ENCODE data around the gene VAV1. TPM values are rescaled to one million over a fixed set of nuclear protein-coding genes. Genes with fewer than 3 reads are reported as not detected.
A peak's percentile ranks its signal among the peaks of the same experiment; 100 is the strongest.

Gene VAV1
- total RNA-seq, 1 donor from 2014 or later = not detected

DNA sequence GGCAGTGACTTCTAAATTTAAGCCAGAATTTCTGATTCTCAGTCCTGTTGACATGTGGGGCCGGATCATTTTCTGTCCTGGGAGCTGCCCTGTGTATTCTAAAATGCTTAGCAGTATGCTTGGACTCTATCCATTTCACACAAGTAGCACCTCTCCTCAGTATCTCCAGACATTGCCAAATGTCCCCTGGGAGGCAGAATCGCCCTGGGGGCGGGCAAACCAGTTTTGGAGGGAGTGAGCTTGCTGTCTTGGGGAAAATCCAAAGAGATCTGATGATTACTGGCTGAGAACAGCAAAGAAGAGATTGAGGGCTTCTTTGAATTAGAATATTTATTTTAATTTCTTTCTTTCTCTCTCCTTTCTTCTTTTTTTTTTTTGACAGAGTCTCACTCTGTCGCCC is 16.4 kb downstream of the VAV1 start:
- Mint-ChIP-seq H3K4me3 (ENCODE audit: unreplicated experiment) (no peak overlapping the region), H3K27ac (ENCODE audit: unreplicated experiment) (no peak overlapping the region), H3K9me3 (ENCODE audit: low read depth) (peaks cover 3% of the 10 kb centered on the region), H3K36me3 (ENCODE audit: low read depth) (no peaks in the 10 kb centered on the region), H3K27me3 (ENCODE audit: low read depth) (peaks cover 19% of the 10 kb centered on the region), H3K4me1 (ENCODE audit: low read depth) (peaks cover 5% of the 10 kb centered on the region)
- TF ChIP-seq, protein P1, sequence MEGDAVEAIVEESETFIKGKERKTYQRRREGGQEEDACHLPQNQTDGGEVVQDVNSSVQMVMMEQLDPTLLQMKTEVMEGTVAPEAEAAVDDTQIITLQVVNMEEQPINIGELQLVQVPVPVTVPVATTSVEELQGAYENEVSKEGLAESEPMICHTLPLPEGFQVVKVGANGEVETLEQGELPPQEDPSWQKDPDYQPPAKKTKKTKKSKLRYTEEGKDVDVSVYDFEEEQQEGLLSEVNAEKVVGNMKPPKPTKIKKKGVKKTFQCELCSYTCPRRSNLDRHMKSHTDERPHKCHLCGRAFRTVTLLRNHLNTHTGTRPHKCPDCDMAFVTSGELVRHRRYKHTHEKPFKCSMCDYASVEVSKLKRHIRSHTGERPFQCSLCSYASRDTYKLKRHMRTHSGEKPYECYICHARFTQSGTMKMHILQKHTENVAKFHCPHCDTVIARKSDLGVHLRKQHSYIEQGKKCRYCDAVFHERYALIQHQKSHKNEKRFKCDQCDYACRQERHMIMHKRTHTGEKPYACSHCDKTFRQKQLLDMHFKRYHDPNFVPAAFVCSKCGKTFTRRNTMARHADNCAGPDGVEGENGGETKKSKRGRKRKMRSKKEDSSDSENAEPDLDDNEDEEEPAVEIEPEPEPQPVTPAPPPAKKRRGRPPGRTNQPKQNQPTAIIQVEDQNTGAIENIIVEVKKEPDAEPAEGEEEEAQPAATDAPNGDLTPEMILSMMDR (IDR thresholded peaks at IDR 0.05) = no peak
- DNase-seq (ENCODE audit: low spot score) = no peak

DNA sequence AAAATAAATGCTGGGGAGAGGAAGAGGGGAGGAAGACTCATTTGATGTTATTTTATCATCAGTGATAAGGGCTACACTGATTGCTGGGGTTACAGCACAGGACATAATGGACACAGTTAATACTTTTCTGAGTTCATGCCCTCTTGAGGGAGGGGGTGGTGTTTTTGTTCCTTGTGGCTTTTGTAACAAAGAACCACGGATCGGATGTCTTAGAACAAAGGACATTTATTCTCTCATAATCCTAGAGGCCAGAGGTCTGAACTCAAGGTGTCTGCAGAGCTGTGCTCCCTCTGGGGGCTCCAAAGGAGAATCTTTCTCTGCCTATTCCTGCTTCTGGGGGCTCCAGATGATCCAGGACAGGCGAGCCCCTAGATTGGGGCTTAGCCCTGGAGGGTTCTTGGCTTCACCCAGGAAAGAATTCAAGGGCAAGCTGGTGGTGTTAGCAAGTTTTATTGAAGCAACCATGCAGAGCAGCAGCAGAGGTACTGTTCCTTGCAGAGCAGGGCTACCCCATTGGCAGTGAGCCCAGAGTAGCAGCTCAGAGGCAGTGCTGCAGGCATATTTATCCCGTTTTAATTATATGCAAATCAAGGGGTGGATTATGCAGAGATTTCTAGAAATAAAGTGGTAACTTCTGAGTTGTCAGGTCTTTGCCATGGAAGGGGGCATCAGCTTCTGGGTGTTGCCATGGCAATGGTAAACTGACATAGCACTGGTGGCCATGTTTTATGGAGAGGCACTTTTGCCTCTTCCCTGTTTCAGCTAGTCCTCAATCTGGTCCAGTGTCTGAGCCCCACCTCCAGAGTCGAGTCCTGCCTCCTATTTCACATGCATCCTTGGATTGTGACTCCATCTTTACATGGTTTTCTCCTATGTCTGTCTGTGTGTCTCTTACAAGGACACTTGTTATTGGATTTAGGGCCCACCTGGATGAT is 18.0 kb downstream of the VAV1 start:
- H3K4me1 Mint-ChIP-seq (ENCODE audit: low read depth) = peaks cover 5% of the 10 kb centered on the region
- peaks cover 13% of the 10 kb centered on the region for H3K9me3 Mint-ChIP-seq (ENCODE audit: low read depth)
- DNase-seq (ENCODE audit: low spot score) = peak; percentile 20
- no peak overlapping the region for H3K27ac Mint-ChIP-seq (ENCODE audit: unreplicated experiment)
- H3K4me3 Mint-ChIP-seq (ENCODE audit: unreplicated experiment) = no peak overlapping the region
- no peaks in the 10 kb centered on the region for H3K36me3 Mint-ChIP-seq (ENCODE audit: low read depth)
- TF ChIP-seq, protein P1 (IDR thresholded peaks at IDR 0.05) = no peak
- H3K27me3 Mint-ChIP-seq (ENCODE audit: low read depth) = peaks cover 12% of the 10 kb centered on the region

DNA sequence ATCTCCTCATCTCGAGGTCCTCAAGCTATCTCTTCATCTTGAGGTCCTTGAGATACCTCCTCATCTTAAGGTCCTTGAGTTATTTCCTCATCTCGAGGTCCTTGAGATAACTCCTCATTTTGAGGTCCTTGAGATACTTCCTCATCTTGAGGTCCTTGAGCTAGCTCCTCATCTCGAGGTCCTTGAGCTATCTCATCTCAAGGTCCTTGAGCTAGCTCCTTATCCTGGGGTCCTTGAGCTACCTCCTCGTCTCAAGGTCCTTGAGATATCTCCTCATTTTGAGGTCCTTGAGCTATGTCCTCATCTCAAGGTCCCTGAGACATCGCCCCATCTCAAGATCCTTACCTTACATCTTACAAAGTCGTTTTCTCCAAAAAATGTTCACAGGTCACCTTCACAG is 18.7 kb downstream of the VAV1 start:
- peaks cover 5% of the 10 kb centered on the region for H3K4me1 Mint-ChIP-seq (ENCODE audit: low read depth)
- TF ChIP-seq, protein P1 (IDR thresholded peaks at IDR 0.05) = no peak
- DNase-seq (ENCODE audit: low spot score) = no peak
- peaks cover 16% of the 10 kb centered on the region for H3K9me3 Mint-ChIP-seq (ENCODE audit: low read depth)
- H3K27me3 Mint-ChIP-seq (ENCODE audit: low read depth) = peaks cover 11% of the 10 kb centered on the region
- no peaks in the 10 kb centered on the region for H3K36me3 Mint-ChIP-seq (ENCODE audit: low read depth)
- H3K4me3 Mint-ChIP-seq (ENCODE audit: unreplicated experiment) = no peak overlapping the region
- H3K27ac Mint-ChIP-seq (ENCODE audit: unreplicated experiment) = no peak overlapping the region

DNA sequence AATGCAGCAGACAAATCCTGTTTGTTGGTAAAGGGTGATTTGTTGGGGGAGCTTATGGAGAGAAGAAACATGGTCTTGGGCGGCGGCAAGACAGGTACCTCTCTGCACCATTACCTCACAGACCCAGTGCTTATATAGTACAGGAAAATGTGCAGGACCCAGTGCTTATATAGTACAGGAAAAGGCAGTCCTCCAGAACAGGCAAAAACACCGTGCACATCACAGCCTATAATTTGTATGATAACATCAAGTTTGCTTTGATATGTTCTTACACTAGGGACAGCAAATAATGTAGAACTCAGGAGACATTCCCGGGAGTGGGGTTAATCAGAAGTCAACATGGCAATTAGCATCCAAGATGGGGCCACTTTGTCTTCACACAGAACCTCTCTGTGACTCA is 20.9 kb downstream of the VAV1 start:
- TF ChIP-seq, protein P1 (IDR thresholded peaks at IDR 0.05) = no peak
- H3K27me3 Mint-ChIP-seq (ENCODE audit: low read depth) = peaks cover 11% of the 10 kb centered on the region
- H3K4me3 Mint-ChIP-seq (ENCODE audit: unreplicated experiment) = no peak overlapping the region
- DNase-seq (ENCODE audit: low spot score) = no peak
- H3K4me1 Mint-ChIP-seq (ENCODE audit: low read depth) = peaks cover 5% of the 10 kb centered on the region
- H3K9me3 Mint-ChIP-seq (ENCODE audit: low read depth) = peaks cover 16% of the 10 kb centered on the region
- no peaks in the 10 kb centered on the region for H3K36me3 Mint-ChIP-seq (ENCODE audit: low read depth)
- H3K27ac Mint-ChIP-seq (ENCODE audit: unreplicated experiment) = no peak overlapping the region

DNA sequence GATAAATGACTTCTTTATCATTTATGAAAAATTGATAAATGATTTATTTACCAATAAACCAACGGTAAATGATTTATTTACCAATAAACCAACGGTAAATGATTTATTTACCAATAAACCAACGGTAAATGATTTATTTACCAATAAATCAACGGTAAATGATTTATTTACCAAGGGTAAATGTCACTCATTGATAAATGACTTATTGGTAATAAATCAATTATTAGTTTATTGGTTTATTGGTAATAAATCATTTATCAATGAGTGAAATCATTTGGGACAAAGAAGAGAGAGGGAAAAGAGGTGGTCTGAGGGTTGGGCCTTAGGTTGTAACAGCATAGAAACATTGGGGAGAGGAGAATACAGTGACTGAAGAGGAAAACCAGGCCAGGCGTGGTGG is 21.5 kb downstream of the VAV1 start:
- Mint-ChIP-seq H3K9me3 (ENCODE audit: low read depth) (peaks cover 16% of the 10 kb centered on the region), H3K36me3 (ENCODE audit: low read depth) (no peaks in the 10 kb centered on the region), H3K27ac (ENCODE audit: unreplicated experiment) (peak overlapping the region; percentile 60), H3K27me3 (ENCODE audit: low read depth) (peaks cover 11% of the 10 kb centered on the region), H3K4me1 (ENCODE audit: low read depth) (peaks cover under 1% of the 10 kb centered on the region), H3K4me3 (ENCODE audit: unreplicated experiment) (no peak overlapping the region)
- TF ChIP-seq, protein P1 (IDR thresholded peaks at IDR 0.05) = no peak
- no peak for DNase-seq (ENCODE audit: low spot score)

Measured in chondrocyte (in vitro differentiated cells).